Transverse colon (tissue), 4 donors: ENCODE data around the gene PGRMC2.

Experiments
- EP300 ChIP-seq: sonication (generic); formaldehyde crosslinking; IDR thresholded peaks from one replicate; pipeline ENCODE4 v1.6.1; 2017; ENCODE audit warnings: antibody characterized with exemption, low read depth
- POLR2A ChIP-seq: fragments of 450-650 bp; IDR thresholded peaks from one replicate; pipeline ENCODE4 v1.6.1; 2016; ENCODE audit warnings: antibody characterized with exemption, mild to moderate bottlenecking, moderate library complexity
- POLR2AphosphoS5 ChIP-seq, 3 donors: sonication (generic); formaldehyde crosslinking; IDR thresholded peaks; one replicate each; pipeline ENCODE4 v1.6.1; 2016; ENCODE audit warnings: antibody characterized with exemption in 3 of 3
- TF ChIP-seq, protein P1 (sequence below), 5 experiments: fragments of 200-600 bp in 3 of 5; fragments of 450-650 bp in 2 of 5; sonication (generic) in 3 of 5; IDR thresholded peaks; 1 replicate in 2 of 5; 2 replicates in 3 of 5; pipeline ENCODE4 v1.5.1; 2016 to 2017; ENCODE audit warnings: antibody characterized with exemption in 5 of 5, inconsistent platforms in 3 of 5, mild to moderate bottlenecking in 2 of 5, moderate library complexity in 1 of 5

DNA sequence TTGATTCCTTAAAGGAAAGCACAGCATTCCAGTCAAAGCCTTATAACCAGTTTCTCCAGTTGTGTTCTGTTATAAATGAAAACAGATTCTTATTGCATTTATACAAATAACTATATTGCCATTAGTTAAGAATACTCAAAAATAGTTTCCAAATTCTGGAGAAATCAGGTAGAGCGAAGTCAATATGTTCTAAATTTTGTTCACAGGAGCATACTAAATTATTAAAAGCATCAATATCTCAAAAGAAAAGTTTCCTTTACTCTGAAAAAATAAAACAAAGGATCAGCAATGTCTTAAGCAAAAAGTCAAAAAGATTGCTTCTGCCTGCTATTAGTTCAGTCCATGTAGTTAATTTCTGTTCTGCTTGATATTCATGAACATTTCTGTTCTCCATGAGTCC, 39.7 kb downstream of the PGRMC2 start:
- TF ChIP-seq, protein P1, sequence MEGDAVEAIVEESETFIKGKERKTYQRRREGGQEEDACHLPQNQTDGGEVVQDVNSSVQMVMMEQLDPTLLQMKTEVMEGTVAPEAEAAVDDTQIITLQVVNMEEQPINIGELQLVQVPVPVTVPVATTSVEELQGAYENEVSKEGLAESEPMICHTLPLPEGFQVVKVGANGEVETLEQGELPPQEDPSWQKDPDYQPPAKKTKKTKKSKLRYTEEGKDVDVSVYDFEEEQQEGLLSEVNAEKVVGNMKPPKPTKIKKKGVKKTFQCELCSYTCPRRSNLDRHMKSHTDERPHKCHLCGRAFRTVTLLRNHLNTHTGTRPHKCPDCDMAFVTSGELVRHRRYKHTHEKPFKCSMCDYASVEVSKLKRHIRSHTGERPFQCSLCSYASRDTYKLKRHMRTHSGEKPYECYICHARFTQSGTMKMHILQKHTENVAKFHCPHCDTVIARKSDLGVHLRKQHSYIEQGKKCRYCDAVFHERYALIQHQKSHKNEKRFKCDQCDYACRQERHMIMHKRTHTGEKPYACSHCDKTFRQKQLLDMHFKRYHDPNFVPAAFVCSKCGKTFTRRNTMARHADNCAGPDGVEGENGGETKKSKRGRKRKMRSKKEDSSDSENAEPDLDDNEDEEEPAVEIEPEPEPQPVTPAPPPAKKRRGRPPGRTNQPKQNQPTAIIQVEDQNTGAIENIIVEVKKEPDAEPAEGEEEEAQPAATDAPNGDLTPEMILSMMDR (IDR thresholded peaks at IDR 0.05): no peak
- TF ChIP-seq POLR2A (no peak), POLR2AphosphoS5 (IDR thresholded peaks at IDR 0.05) (no peak), EP300 (no peak)
